IPS-20b (cell line): ENCODE results near the gene FGF6.

ENCODE experiments used
- H3K27ac ChIP-seq: one replicate; pipeline ENCODE4 v1.5.1; 2013; ENCODE audit warnings: low read length
- H3K27me3 ChIP-seq: 2 replicates; pipeline ENCODE4 v1.6.1; 2013; ENCODE audit warnings: mild to moderate bottlenecking, low read length, inconsistent platforms; ENCODE audit not compliant: insufficient read depth
- H3K36me3 ChIP-seq: 2 replicates; pipeline ENCODE4 v1.6.1; 2013; ENCODE audit warnings: low read depth, mild to moderate bottlenecking, inconsistent platforms, low read length, moderate library complexity; ENCODE audit not compliant: insufficient read depth
- H3K4me1 ChIP-seq: 2 replicates; pipeline ENCODE4 v1.6.1; 2013; ENCODE audit warnings: mild to moderate bottlenecking, control low read depth, inconsistent platforms, low read length, moderate library complexity; ENCODE audit not compliant: insufficient read depth
- H3K4me3 ChIP-seq: 2 replicates; pipeline ENCODE4 v1.5.1; 2013; ENCODE audit warnings: mild to moderate bottlenecking, low read length, inconsistent platforms
- H3K9ac ChIP-seq: 2 replicates; pipeline ENCODE4 v1.6.1; 2013; ENCODE audit warnings: low read depth, mild to moderate bottlenecking, inconsistent platforms, low read length, moderate library complexity
- H3K9me3 ChIP-seq: 2 replicates; pipeline ENCODE4 v1.6.1; 2013; ENCODE audit warnings: mild to moderate bottlenecking, low read depth, low read length, inconsistent platforms; ENCODE audit not compliant: insufficient read depth

FGF6 gene

GRCh38 chr12:4387607-4388006 lies 58.0 kb downstream of the FGF6 start:
- Histone ChIP-seq H3K9me3 (no peaks in the 10 kb centered on the region), H3K4me1 (no peaks in the 10 kb centered on the region), H3K27me3 (no peaks in the 10 kb centered on the region), H3K9ac (no peak overlapping the region), H3K4me3 (no peak overlapping the region), H3K27ac (no peak overlapping the region), H3K36me3 (no peaks in the 10 kb centered on the region)

GRCh38 chr12:4386801-4387200 lies 58.8 kb downstream of the FGF6 start:
- Histone ChIP-seq H3K4me3 (no peak overlapping the region), H3K27ac (no peak overlapping the region), H3K4me1 (no peaks in the 10 kb centered on the region), H3K36me3 (no peaks in the 10 kb centered on the region), H3K27me3 (no peaks in the 10 kb centered on the region), H3K9ac (no peak overlapping the region), H3K9me3 (no peaks in the 10 kb centered on the region)
